Hepatocyte (in vitro differentiated cells): ENCODE results near the gene HEY2. TPM values are rescaled to one million over a fixed set of nuclear protein-coding genes. Genes with fewer than 3 reads are reported as not detected.

Experiments
- DNase-seq: peaks from one replicate; pipeline ENCODE4 v3.0.0-alpha.2; 2016; ENCODE audit warnings: low spot score
- H2AFZ ChIP-seq: fragments of 200-600 bp; sonication (generic); 2 replicates; pipeline ENCODE4 v1.6.0; 2016; ENCODE audit warnings: antibody characterized with exemption, mild to moderate bottlenecking
- H3K27ac ChIP-seq: fragments of 200-600 bp; sonication (generic); 2 replicates; pipeline ENCODE4 v1.5.1; 2016; ENCODE audit warnings: mild to moderate bottlenecking
- H3K27me3 ChIP-seq: fragments of 200-600 bp; sonication (generic); 2 replicates; pipeline ENCODE4 v1.6.1; 2016
- H3K36me3 ChIP-seq: fragments of 200-600 bp; sonication (generic); replicated peaks from 2 replicates; pipeline ENCODE4 v1.5.1; 2016; ENCODE audit warnings: low read depth; ENCODE audit not compliant: insufficient read depth
- H3K4me1 ChIP-seq: fragments of 200-600 bp; sonication (generic); 2 replicates; pipeline ENCODE4 v1.5.1; 2016; ENCODE audit warnings: mild to moderate bottlenecking, moderate library complexity; ENCODE audit not compliant: insufficient read depth
- H3K4me2 ChIP-seq: fragments of 200-600 bp; sonication (generic); 2 replicates; pipeline ENCODE4 v1.6.0; 2016
- H3K4me3 ChIP-seq: fragments of 200-600 bp; sonication (generic); 2 replicates; pipeline ENCODE4 v1.5.1; 2016; ENCODE audit warnings: mild to moderate bottlenecking
- H3K79me2 ChIP-seq: fragments of 200-600 bp; sonication (generic); 2 replicates; pipeline ENCODE4 v1.6.0; 2017; ENCODE audit warnings: mild to moderate bottlenecking
- H3K9me2 ChIP-seq: fragments of 200-600 bp; sonication (generic); replicated peaks from 2 replicates; pipeline ENCODE4 v1.6.0; 2017; ENCODE audit warnings: mild to moderate bottlenecking; ENCODE audit not compliant: insufficient read depth
- H3K9me3 ChIP-seq: fragments of 200-600 bp; sonication (generic); 2 replicates; pipeline ENCODE4 v1.5.1; 2016; ENCODE audit warnings: low read depth, mild to moderate bottlenecking
- H4K20me1 ChIP-seq: fragments of 200-600 bp; sonication (generic); 2 replicates; pipeline ENCODE4 v1.6.0; 2016; ENCODE audit warnings: mild to moderate bottlenecking; ENCODE audit not compliant: insufficient read depth, poor library complexity, severe bottlenecking
- CTCF ChIP-seq: fragments of 200-600 bp; sonication (generic); IDR thresholded peaks from 2 replicates; pipeline ENCODE4 v1.5.1; 2016; ENCODE audit warnings: antibody characterized with exemption, mild to moderate bottlenecking; ENCODE audit not compliant: poor library complexity
- EZH2 ChIP-seq: fragments of 200-600 bp; sonication (generic); IDR thresholded peaks from 2 replicates; pipeline ENCODE4 v1.6.1; 2016; ENCODE audit warnings: antibody characterized with exemption, mild to moderate bottlenecking, borderline replicate concordance
- EZH2phosphoT487 ChIP-seq: fragments of 200-600 bp; sonication (generic); IDR thresholded peaks from one replicate; pipeline ENCODE4 v1.6.1; 2018; ENCODE audit warnings: antibody characterized with exemption, mild to moderate bottlenecking, low read depth, moderate library complexity; ENCODE audit not compliant: unreplicated experiment, severe bottlenecking
- WGBS: methylation state at CpG from one replicate; pipeline ENCODE4 v1.1.6; 2016; ENCODE audit warnings: low lambda C conversion rate; ENCODE audit errors: missing lambda C conversion rate; 5-methylcytosine and 5-hydroxymethylcytosine counted together
- polyA plus RNA-seq: library from polyadenylated mRNA; unstranded; fragments of >200 nt; fragmentation: Nextera tagmentation; extraction: Ambion mirVana; gene quantifications from 2 replicates; pipeline ENCODE4 v1.2.1, GENCODE V29; 2016
- total RNA-seq: library from RNA; depleted of rRNA; stranded (reverse); fragments of >200 nt; gene quantifications from 2 replicates; pipeline ENCODE4 v1.2.3, GENCODE V29; 2014

HEY2 gene
- total and polyA plus RNA-seq, 2 experiments from 2014 or later, result 0.27 to 0.47 TPM

- Histone ChIP-seq H3K79me2 (peaks cover 17% of the 10 kb centered on the region), H3K9me2 (no peaks in the 10 kb centered on the region), H4K20me1 (no peaks in the 10 kb centered on the region), H3K9me3 (no peaks in the 10 kb centered on the region), H3K4me3 (peak overlapping the region; percentile 49), H2AFZ (peak overlapping the region; percentile 78), H3K4me1 (no peaks in the 10 kb centered on the region), H3K27ac (peak overlapping the region; percentile 92), H3K27me3 (no peaks in the 10 kb centered on the region), H3K4me2 (peak overlapping the region; percentile 80), H3K36me3 (no peaks in the 10 kb centered on the region)
- no peak for TF ChIP-seq EZH2
- no peak for TF ChIP-seq EZH2phosphoT487
- no peak for TF ChIP-seq CTCF
- DNase-seq, result peak; percentile 71
- WGBS, result under 1% methylated on average over 28 of the region's 28 CpGs
Observed at GRCh38 chr6:125780540-125781313, 31.3 kb downstream of the HEY2 start.

DNA sequence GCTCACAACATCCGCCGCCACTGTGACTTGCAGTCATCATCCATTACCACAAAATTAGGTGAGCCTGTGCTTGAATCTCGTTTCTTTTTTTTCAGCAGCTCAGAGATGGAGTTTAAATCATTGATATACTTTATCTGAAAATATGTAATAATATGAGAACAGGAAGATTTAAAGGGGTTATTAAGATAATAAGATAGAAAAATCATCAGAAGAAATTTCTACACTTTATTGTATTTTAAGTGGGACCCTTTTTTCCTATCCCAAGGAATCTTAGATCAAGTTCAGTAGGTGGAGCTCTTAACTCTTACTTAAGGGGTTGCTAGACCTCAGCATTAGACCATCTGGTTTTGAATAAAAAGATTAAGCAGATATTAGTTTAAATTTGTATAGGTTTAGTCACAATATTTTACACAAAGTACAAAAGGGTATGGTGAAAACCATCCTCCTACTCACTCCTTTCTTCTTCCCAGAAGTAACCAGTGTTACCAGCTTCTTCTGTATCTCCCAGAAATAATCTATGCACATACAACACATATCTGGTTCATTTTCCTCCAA, 32.0 kb downstream of the HEY2 start:
- TF ChIP-seq CTCF (peak; percentile 33), EZH2phosphoT487 (no peak), EZH2 (no peak)
- no peaks in the 10 kb centered on the region for H3K27me3 ChIP-seq
- no peak for DNase-seq
- no peaks in the 10 kb centered on the region for H4K20me1 ChIP-seq
- no peaks in the 10 kb centered on the region for H3K4me1 ChIP-seq
- 0% methylated on average over 3 of the region's 3 CpGs for WGBS
- H2AFZ ChIP-seq, result peak overlapping the region; percentile 78
- no peaks in the 10 kb centered on the region for H3K36me3 ChIP-seq
- peak overlapping the region; percentile 49 for H3K4me3 ChIP-seq
- no peaks in the 10 kb centered on the region for H3K9me3 ChIP-seq
- H3K27ac ChIP-seq, result peak overlapping the region; percentile 92
- H3K79me2 ChIP-seq, result peaks cover 17% of the 10 kb centered on the region
- H3K4me2 ChIP-seq, result peak overlapping the region; percentile 80
- H3K9me2 ChIP-seq, result no peaks in the 10 kb centered on the region

GRCh38 chr6:125784365-125784764, 34.9 kb downstream of the HEY2 start:
- Histone ChIP-seq H3K9me3 (no peaks in the 10 kb centered on the region), H3K27me3 (no peaks in the 10 kb centered on the region), H3K4me3 (no peak overlapping the region), H3K4me1 (peaks cover 5% of the 10 kb centered on the region), H2AFZ (no peak overlapping the region), H3K4me2 (no peak overlapping the region), H3K36me3 (no peaks in the 10 kb centered on the region), H3K27ac (no peak overlapping the region), H4K20me1 (no peaks in the 10 kb centered on the region), H3K9me2 (no peaks in the 10 kb centered on the region), H3K79me2 (peaks cover 17% of the 10 kb centered on the region)
- DNase-seq, result no peak
- 90% methylated on average over 2 of the region's 2 CpGs for WGBS
- TF ChIP-seq EZH2phosphoT487 (no peak), CTCF (no peak), EZH2 (no peak)
